H9 (cell line): ENCODE measurements around the gene SOX8. TPM values are rescaled to one million over a fixed set of nuclear protein-coding genes. Genes with fewer than 3 reads are reported as not detected.

Source experiments
- DNase-seq: peaks from one replicate; pipeline ENCODE4 v3.0.0-alpha.2; 2017
- H2AFZ ChIP-seq: one replicate; pipeline ENCODE4 v1.6.1; 2013; ENCODE audit warnings: mild to moderate bottlenecking, low read length, control low read depth, moderate library complexity
- H2AK5ac ChIP-seq: 2 replicates; pipeline ENCODE4 v1.6.1; 2013; ENCODE audit warnings: low read length, control low read depth, mixed read lengths; ENCODE audit not compliant: insufficient read length
- H2BK120ac ChIP-seq: one replicate; pipeline ENCODE4 v1.6.1; 2013; ENCODE audit warnings: low read depth, mild to moderate bottlenecking, low read length, control low read depth, inconsistent platforms; ENCODE audit not compliant: poor library complexity, severe bottlenecking
- H2BK12ac ChIP-seq: 2 replicates; pipeline ENCODE4 v1.6.1; 2013; ENCODE audit warnings: low read length, control low read depth, mixed read lengths, low read depth; ENCODE audit not compliant: insufficient read length
- H2BK15ac ChIP-seq: 2 replicates; pipeline ENCODE4 v1.6.1; 2013; ENCODE audit warnings: low read depth, low read length, control low read depth
- H2BK20ac ChIP-seq: one replicate; pipeline ENCODE4 v1.6.1; 2013; ENCODE audit warnings: low read depth, mild to moderate bottlenecking, low read length, control low read depth, inconsistent platforms; ENCODE audit not compliant: poor library complexity, severe bottlenecking
- H2BK5ac ChIP-seq: 2 replicates; pipeline ENCODE4 v1.6.1; 2013; ENCODE audit warnings: low read length, control low read depth, mixed read lengths; ENCODE audit not compliant: insufficient read length
- H3K14ac ChIP-seq: 2 replicates; pipeline ENCODE4 v1.6.1; 2013; ENCODE audit warnings: low read length, control low read depth; ENCODE audit not compliant: insufficient read depth
- H3K18ac ChIP-seq: 2 replicates; pipeline ENCODE4 v1.6.1; 2013; ENCODE audit warnings: low read depth, mild to moderate bottlenecking, mixed read lengths, low read length, control low read depth; ENCODE audit not compliant: insufficient read length
- H3K23ac ChIP-seq: 2 replicates; pipeline ENCODE4 v1.6.1; 2013; ENCODE audit warnings: low read length, control low read depth, mixed read lengths, low read depth; ENCODE audit not compliant: insufficient read length
- H3K23me2 ChIP-seq: 2 replicates; pipeline ENCODE4 v1.6.1; 2013; ENCODE audit warnings: low read depth, mild to moderate bottlenecking, mixed read lengths, low read length, control low read depth; ENCODE audit not compliant: insufficient read length, poor library complexity, severe bottlenecking
- H3K27ac ChIP-seq: 2 replicates; pipeline ENCODE4 v1.5.1; 2013; ENCODE audit warnings: low read length, control low read depth, mixed read lengths, low read depth; ENCODE audit not compliant: insufficient read length
- H3K27me3 ChIP-seq: 2 replicates; pipeline ENCODE4 v1.6.1; 2013; ENCODE audit warnings: low read length, control low read depth, inconsistent platforms; ENCODE audit not compliant: insufficient read depth
- H3K4ac ChIP-seq: 2 replicates; pipeline ENCODE4 v1.6.1; 2013; ENCODE audit warnings: low read depth, mild to moderate bottlenecking, control low read depth, inconsistent platforms, low read length, moderate library complexity
- H3K4me1 ChIP-seq: 2 replicates; pipeline ENCODE4 v1.6.1; 2013; ENCODE audit warnings: low read length, control low read depth, inconsistent platforms; ENCODE audit not compliant: insufficient read depth
- H3K4me2 ChIP-seq: 2 replicates; pipeline ENCODE4 v1.6.1; 2013; ENCODE audit warnings: low read length, control low read depth, mixed read lengths; ENCODE audit not compliant: insufficient read length, insufficient read depth
- H3K56ac ChIP-seq: 2 replicates; pipeline ENCODE4 v1.6.1; 2013; ENCODE audit warnings: low read depth, mild to moderate bottlenecking, mixed read lengths, low read length, control low read depth; ENCODE audit not compliant: insufficient read length
- H3K79me1 ChIP-seq: 2 replicates; pipeline ENCODE4 v1.6.1; 2013; ENCODE audit warnings: low read depth, mild to moderate bottlenecking, moderate library complexity, low read length, control low read depth, inconsistent platforms; ENCODE audit not compliant: insufficient read depth, poor library complexity, severe bottlenecking
- H3K79me2 ChIP-seq: 2 replicates; pipeline ENCODE4 v1.6.1; 2013; ENCODE audit warnings: low read length, control low read depth, inconsistent platforms; ENCODE audit not compliant: insufficient read depth
- H3K9ac ChIP-seq: 2 replicates; pipeline ENCODE4 v1.6.1; 2013; ENCODE audit warnings: low read length, control low read depth, mixed read lengths; ENCODE audit not compliant: insufficient read length; ENCODE audit errors: extremely low read depth
- H3K9me3 ChIP-seq: one replicate; pipeline ENCODE4 v1.6.1; 2013; ENCODE audit warnings: low read depth, low read length, inconsistent platforms; ENCODE audit not compliant: control insufficient read depth
- H3T11ph ChIP-seq: one replicate; pipeline ENCODE4 v1.6.1; 2013; ENCODE audit warnings: mild to moderate bottlenecking, low read length, control low read depth, inconsistent platforms
- H4K20me1 ChIP-seq: one replicate; pipeline ENCODE4 v1.6.1; 2013; ENCODE audit not compliant: control insufficient read depth, insufficient read length, insufficient read depth
- H4K5ac ChIP-seq: 2 replicates; pipeline ENCODE4 v1.6.1; 2013; ENCODE audit warnings: low read depth, mild to moderate bottlenecking, mixed read lengths, low read length, control low read depth; ENCODE audit not compliant: insufficient read length
- H4K8ac ChIP-seq: replicated peaks from 2 replicates; pipeline ENCODE4 v1.6.1; 2013; ENCODE audit warnings: low read length, control low read depth, mixed read lengths, low read depth; ENCODE audit not compliant: insufficient read length
- H4K91ac ChIP-seq: 2 replicates; pipeline ENCODE4 v1.6.1; 2013; ENCODE audit warnings: low read depth, mild to moderate bottlenecking, moderate library complexity, mixed read lengths, low read length, control low read depth; ENCODE audit not compliant: insufficient read length
- H3K27ac Mint-ChIP-seq, 3 experiments: 2 replicates in 2 of 3; 3 replicates in 1 of 3; pipeline ENCODE4 v1.8.0; 2020 to 2021; ENCODE audit warnings: mixed read lengths in 3 of 3, mild to moderate bottlenecking in 1 of 3, moderate library complexity in 1 of 3
- H3K27me3 Mint-ChIP-seq: 2 replicates; pipeline ENCODE4 v1.8.0; 2021; ENCODE audit warnings: low read depth, mild to moderate bottlenecking, moderate library complexity, mixed read lengths
- H3K36me3 Mint-ChIP-seq, 3 experiments: 2 replicates in 2 of 3; 3 replicates in 1 of 3; pipeline ENCODE4 v1.8.0; 2020 to 2021; ENCODE audit warnings: low read depth in 3 of 3, mixed read lengths in 3 of 3; ENCODE audit not compliant: insufficient read depth in 1 of 3
- H3K4me1 Mint-ChIP-seq, 2 experiments: 2 replicates each; pipeline ENCODE4 v1.8.0; 2020; ENCODE audit warnings: mixed read lengths in 2 of 2
- H3K4me3 Mint-ChIP-seq, 2 experiments: 2 replicates in 1 of 2; 3 replicates in 1 of 2; pipeline ENCODE4 v1.8.0; 2020 to 2021; ENCODE audit warnings: mild to moderate bottlenecking in 2 of 2, mixed read lengths in 2 of 2, moderate library complexity in 1 of 2
- H3K9me3 Mint-ChIP-seq, 2 experiments: 2 replicates in 1 of 2; 3 replicates in 1 of 2; pipeline ENCODE4 v1.8.0; 2020; ENCODE audit warnings: mild to moderate bottlenecking in 2 of 2, mixed read lengths in 2 of 2, moderate library complexity in 1 of 2
- CTCF ChIP-seq: fragments of 200-600 bp; sonication (generic); conservative IDR thresholded peaks from 3 replicates; pipeline ENCODE4 v1.8.0; 2021; ENCODE audit warnings: antibody characterized with exemption, mild to moderate bottlenecking
- WGBS: extraction: QIAGEN DNeasy Blood & Tissue Kit; methylation state at CpG from one replicate; pipeline ENCODE4 v1.1.7; 2013; ENCODE audit warnings: missing lambda C conversion rate, low lambda C conversion rate, mixed read lengths; ENCODE audit not compliant: insufficient read length; ENCODE audit errors: extremely low coverage; 5-methylcytosine and 5-hydroxymethylcytosine counted together
- total RNA-seq: library from RNA; stranded (reverse); gene quantifications from 2 replicates; pipeline ENCODE4 v1.2.1, GENCODE V29; 2021

The SOX8 gene
- total RNA-seq, 1 experiment from 2014 or later, result 8.9 TPM

- Histone ChIP-seq H4K5ac (no peak overlapping the region), H3K18ac (no peak overlapping the region), H4K91ac (no peak overlapping the region), H3K79me1 (no peaks in the 10 kb centered on the region), H2BK5ac (no peak overlapping the region), H2AK5ac (no peak overlapping the region), H3K9ac (no peak overlapping the region), H3K27me3 (no peaks in the 10 kb centered on the region), H2BK15ac (no peak overlapping the region), H4K8ac (no peak overlapping the region), H3T11ph (no peak overlapping the region), H3K27ac (no peak overlapping the region), H2BK20ac (no peak overlapping the region), H3K56ac (no peak overlapping the region), H2BK120ac (no peak overlapping the region), H3K79me2 (no peaks in the 10 kb centered on the region), H3K4me2 (no peak overlapping the region), H3K9me3 (no peaks in the 10 kb centered on the region), H3K14ac (no peak overlapping the region; the same call in 1 of the 2 replicates), H4K20me1 (no peaks in the 10 kb centered on the region), H3K4me1 (no peaks in the 10 kb centered on the region), H3K4ac (no peak overlapping the region), H2AFZ (no peak overlapping the region), H3K23ac (no peak overlapping the region), H2BK12ac (no peak overlapping the region), H3K23me2 (no peaks in the 10 kb centered on the region)
- H3K9me3 Mint-ChIP-seq, result no peaks in the 10 kb centered on the region
- TF ChIP-seq CTCF, result no peak
- H3K4me3 Mint-ChIP-seq, result no peak overlapping the region
- H3K36me3 Mint-ChIP-seq, result no peaks in the 10 kb centered on the region
- peak overlapping the region in 1 of 3 experiments; percentile 89; a peak in 1 of 7 replicates for H3K27ac Mint-ChIP-seq
- peaks cover 2% of the 10 kb centered on the region for H3K27me3 Mint-ChIP-seq
- H3K4me1 Mint-ChIP-seq, result no peaks in the 10 kb centered on the region
- no peak for DNase-seq
- no CpG with 5 or more reads among the region's 27 CpGs for WGBS
Measured at GRCh38 chr16:1021553-1022160, 40.1 kb downstream of the SOX8 start.
